H54 (cell line): ENCODE data around the gene KIAA0825.
A peak's percentile ranks its signal among the peaks of the same experiment; 100 is the strongest.

Source experiments
- DNase-seq: peaks from one replicate; pipeline ENCODE4 v3.0.0; 2011; ENCODE audit warnings: low spot score, mixed read lengths; ENCODE audit not compliant: insufficient read length
- FAIRE-seq: peaks from 3 replicates; lab custom pipeline; 2011; peaks lifted over from hg19 to GRCh38; lab: Jason Lieb, UNC
- POLR2A ChIP-seq: IDR thresholded peaks from 2 replicates; pipeline ENCODE4 v1.6.1; 2011; ENCODE audit warnings: low read depth, mild to moderate bottlenecking, low read length

The KIAA0825 gene, protein sequence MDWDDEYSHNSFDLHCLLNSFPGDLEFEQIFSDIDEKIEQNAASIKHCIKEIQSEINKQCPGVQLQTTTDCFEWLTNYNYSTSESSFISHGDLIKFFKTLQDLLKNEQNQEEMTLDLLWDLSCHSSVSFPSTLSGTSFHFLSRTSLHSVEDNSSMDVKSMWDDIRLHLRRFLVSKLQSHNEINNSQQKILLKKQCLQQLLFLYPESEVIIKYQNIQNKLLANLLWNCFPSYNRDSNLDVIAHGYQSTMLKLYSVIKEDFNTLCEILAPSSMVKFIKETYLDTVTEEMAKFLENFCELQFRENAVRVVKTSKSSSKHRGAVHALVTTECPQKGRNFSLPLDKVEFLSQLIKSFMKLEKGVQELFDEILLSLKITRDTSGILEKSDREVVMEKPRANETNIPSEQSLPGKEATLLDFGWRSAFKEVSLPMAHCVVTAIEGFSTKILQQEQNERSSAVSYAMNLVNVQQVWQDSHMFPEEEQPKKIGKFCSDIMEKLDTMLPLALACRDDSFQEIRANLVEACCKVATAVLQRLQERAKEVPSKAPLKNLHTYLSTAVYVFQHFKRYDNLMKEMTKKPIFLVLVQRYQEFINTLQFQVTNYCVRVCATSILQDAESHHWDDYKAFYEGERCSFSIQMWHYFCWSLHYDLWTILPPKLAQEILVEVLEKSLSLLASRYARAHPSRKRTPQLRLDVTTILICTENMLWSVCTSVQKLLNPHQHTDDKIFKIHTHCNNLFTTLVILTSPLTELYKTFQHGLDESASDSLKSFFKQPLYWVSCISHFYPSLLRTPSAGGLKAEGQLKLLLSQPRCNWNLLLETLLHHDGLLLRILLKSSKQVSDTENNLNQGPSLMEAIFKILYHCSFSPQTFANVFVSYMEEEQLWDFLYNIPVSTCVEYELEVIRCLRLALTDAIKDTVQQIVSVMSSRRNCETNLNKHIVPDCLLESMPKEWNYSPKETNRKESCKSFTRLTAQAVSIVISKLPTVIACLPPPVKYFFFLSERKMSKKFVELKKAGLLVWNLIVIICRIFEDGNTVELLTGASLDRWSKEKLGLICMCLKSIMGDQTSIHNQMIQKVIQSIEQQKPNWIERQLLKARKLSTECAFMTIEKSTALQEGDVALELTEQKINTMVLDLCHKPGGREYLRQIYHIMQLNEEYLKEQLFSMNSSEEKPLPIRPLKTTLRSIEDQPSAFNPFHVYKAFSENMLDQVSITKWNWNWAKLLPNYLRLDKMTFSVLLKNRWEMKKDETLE (N-terminal part only)

DNA sequence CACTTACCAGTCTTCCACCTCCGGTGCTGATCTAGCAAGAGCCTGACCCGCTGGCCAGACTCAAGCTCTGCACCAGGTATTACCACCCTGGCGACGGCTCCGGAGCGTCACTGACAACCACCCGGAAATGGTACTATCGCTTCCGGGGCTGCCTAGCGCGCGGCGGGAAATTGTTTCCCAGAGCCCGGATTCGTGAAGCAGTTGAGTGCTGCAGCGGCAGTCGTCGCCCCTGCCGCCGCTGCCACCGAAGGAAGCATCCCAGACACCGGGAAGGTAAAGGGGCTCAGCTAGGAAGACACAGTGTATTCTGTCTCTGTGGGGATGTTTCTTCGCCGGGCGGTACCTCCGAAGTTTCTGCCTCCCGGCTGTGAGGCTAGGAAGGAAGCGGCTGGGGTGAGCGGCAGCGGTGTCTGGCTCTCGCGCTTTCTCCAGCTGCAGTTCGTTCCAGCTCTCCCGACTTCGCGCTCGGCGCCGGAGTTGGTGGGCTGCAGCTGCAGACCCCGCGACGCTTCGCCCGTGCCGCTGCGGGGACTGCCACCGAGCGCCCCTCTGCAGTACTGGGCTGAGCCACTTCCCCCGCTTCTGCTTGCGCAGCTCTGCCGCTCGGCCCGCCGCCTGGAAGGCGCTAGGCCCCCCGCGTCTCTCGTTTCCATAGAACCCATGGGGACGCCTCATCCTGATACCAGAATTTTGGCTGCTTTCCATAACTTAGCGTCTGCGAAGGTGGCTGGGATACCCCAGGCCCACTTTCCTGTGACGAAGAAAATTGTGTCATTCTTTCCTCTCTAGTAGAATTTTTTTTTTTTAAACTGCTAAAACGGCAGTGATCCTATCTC lies at the start of gene KIAA0825, which contains the start of gene SLF1:
KIAA0825 (minus strand) TSS at position 112 of the 836 bp plus-strand sequence. CDS start 81,478 bp downstream, outside the sequence.
SLF1 (plus strand) TSS at position 177 of the 836 bp plus-strand sequence. CDS start 10,142 bp downstream, outside the sequence.
- DNase-seq: peak; percentile 65
- TF ChIP-seq POLR2A: peak; percentile 87
- FAIRE-seq: peak; percentile 61

DNA sequence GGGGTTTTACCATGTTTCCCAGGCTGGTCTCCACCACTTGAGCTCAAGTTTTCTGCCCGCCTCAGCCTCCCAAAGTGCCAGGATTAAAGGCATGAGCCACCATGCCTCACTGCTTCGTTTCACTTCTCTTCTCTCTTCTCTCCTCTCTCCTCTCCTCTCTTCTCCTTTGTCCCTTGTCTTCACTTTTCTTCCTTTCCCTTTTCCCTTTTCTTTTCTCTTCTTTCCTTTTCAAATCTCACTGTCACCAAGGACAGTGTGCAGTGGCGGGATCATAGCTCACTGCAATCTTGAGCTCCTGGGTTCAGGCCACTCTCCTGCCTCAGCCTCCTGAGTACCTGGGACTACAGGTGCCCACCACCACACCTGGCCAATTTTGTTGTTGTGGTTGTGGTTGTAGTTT lies 49.5 kb upstream of the KIAA0825 start:
- no peak for FAIRE-seq
- no peak for DNase-seq
- TF ChIP-seq POLR2A: no peak

DNA sequence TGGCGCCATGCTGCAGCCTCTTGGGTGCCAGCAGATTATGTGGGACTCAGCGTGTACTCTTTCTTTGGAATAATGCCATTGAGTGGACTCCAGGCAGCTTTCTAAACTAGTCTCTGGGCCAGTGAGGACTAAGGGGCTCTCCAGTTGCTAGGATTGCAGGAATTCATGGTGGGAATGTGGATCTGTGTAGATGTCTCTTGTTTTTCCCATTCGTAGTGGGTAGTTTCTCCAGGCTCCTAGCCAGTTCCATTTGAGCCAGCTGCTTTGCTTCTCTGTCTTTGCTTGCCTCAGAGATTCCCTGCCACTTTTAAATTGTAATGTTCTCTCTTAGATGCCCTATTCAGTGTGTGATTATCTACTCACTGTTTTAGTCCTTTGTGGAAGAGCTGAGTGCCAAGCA lies 42.7 kb upstream of the KIAA0825 start:
- no peak for DNase-seq
- no peak for FAIRE-seq
- no peak for TF ChIP-seq POLR2A

DNA sequence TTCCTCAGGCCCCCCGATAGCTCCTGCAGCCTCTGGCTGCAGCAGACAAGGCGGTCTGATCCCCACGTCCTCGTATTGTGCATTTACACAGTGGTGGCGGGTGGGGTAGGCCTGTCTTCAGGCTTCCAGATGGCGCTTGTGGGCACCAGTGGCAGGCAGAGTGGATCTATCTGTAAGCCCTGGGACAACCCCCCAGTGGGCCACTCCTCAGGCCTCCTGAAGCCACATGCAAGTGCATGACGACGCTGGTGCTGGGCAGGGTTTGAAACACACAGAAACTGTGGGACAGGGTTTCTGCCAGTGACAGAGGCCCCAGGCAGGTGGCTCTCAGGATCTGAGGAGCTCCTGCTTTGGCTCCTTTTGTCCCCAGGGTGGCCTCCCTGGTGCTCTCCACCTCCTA lies 42.1 kb upstream of the KIAA0825 start:
- no peak for TF ChIP-seq POLR2A
- no peak for FAIRE-seq
- no peak for DNase-seq

DNA sequence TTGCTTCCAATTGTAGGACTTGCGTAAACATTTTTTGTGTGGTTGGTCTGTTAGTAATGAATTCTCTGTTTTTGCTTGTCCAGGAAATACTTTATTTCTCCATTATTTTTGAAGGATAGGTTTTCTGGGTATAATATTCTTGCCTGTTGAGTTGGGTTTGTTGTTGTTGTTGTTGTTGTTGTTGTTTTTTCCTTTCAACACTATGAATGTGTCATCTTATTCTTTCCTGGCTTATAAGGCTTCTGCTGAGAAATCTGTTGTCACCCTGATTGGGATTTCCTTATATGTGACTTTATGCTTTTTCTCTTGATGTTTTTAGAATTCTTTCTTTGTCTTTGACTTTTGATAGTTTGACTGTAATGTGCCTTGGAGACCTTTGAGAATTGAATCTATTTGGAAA lies 39.9 kb upstream of the KIAA0825 start:
- FAIRE-seq (peak; percentile 30), DNase-seq (no peak)
- no peak for TF ChIP-seq POLR2A

DNA sequence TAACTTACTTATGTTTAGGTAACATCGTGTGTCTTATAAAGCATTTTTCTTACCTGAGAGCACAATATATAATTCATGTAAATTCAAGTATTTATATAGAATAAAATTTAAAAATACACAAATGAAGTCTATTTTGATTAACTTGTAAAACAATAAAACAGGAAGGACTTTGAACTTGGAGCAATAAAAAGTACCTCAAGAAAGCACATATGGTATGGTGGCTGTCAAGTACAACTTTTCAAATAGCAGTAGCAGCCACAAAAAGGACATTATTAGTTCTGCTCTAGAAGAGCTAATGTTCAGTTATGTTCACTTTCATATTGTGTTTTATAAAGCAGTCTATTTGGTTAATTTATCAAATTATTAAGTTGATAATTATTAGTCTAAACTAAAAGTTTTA lies 31.5 kb upstream of the KIAA0825 start:
- DNase-seq (no peak), FAIRE-seq (no peak)
- TF ChIP-seq POLR2A: no peak

DNA sequence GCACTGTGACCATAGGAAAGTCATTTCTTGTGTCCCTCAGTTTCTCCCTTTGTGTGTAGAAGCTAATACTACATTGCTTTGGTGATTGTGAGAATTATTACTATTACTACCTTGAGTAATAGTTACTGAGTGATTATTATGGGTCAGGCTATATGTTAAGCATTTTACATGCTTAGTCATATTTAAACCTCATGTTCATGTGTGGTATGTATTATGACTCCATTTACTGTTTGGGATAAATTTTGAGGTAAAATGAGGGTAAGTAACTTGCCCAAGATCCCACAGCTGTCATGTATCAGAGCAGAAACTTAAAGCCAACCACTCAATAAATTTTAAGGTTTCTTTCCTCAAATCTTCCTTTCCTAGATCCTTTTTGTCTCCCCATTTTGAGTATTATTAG lies 28.4 kb upstream of the KIAA0825 start:
- no peak for TF ChIP-seq POLR2A
- DNase-seq (no peak), FAIRE-seq (no peak)

DNA sequence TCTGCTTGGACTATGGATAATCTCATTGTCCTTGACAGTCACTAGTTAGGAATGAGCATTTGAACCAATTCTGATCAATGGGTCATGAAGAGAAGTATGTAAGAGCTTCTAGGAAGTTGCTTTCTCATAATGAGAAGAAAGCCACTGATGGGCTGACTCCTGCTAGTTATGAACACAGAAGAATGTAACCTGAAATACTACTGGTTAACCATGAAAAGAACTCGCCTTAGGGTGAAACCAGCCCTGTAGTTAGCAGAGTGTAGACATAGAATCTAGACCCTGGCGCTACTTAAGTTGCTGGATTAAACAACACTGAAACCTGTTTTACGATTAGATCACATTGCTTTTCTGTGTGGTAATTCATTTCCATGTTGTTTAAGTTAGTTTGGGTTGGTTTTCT lies 26.6 kb upstream of the KIAA0825 start:
- FAIRE-seq (no peak), DNase-seq (no peak)
- TF ChIP-seq POLR2A: no peak

DNA sequence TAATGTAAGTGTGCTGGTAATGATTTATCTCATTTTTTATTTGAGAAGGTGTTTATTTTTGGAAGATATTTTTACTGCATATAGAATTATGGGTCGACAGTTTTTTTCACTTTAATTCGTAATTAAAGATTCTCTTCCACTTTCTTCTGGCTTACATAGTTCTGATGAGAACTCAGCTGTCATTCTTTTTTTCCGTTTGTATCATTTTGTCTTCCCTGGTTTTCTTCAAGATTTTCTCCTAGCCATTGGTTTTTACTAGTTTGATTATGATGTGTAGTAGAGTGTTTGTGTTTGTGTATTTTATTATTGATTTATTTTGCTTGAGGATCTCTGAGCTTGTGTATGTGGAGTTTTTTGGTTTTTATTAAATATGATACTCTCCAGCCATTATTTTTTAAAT lies 21.8 kb upstream of the KIAA0825 start:
- DNase-seq (no peak), FAIRE-seq (no peak)
- TF ChIP-seq POLR2A: no peak

DNA sequence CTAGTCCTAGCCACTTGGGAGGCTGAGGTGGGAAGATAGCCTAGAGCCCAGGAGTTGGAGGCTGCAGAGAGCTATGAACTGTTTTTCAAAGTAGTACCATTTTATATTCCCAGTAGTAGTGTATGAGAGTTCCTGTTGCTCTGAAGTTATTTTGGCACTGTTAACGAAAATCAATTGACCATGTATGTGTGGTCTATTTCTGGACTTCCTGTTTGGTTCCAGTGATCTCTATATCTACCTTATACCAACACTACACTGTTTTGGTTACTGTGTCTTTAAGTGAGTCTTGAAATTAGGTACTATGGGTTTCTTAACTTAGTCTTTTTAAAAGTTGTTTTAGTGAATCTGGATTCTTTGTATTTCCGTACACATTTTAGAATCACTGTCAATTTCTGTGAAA lies 13.6 kb upstream of the KIAA0825 start:
- no peak for TF ChIP-seq POLR2A
- DNase-seq: no peak
- no peak for FAIRE-seq

DNA sequence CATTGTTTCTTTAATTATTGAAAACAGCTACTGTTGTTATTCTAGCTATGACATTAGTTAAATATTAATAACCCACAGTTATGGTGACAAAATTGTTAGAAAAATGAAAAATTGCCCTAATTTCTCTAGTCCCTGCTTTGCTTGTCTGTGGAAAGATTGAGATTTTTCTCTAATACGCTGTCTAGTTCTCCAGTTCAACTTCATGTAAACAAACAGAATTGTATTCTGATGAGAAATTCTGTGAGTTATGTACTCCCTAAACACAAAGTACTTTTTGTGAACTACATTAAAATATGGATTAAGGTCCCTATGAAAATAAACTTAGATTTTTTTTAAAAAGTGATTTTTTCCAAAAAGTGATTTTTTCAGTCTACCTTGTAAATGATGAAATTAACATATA lies 8.8 kb upstream of the KIAA0825 start:
- no peak for FAIRE-seq
- no peak for DNase-seq
- no peak for TF ChIP-seq POLR2A

DNA sequence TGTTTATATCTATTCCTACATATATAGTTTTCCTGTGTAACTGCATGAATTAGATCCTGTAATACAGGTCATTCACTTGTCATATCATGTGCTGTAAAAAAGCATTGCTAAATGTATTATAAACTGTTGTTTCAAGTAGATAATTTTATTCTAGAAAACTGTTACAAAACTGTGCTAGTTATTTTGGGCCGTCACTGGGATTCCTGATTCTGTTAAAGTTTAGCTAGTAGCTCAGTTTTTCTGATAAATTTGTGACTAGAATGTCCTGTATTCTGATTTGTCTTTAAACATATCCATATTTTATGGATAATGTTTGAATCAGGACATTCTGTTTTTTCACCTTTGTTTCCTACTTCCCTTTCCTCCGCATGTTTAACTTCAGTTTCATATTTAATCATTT lies 5.5 kb upstream of the KIAA0825 start:
- no peak for DNase-seq
- TF ChIP-seq POLR2A: no peak
- FAIRE-seq: no peak

DNA sequence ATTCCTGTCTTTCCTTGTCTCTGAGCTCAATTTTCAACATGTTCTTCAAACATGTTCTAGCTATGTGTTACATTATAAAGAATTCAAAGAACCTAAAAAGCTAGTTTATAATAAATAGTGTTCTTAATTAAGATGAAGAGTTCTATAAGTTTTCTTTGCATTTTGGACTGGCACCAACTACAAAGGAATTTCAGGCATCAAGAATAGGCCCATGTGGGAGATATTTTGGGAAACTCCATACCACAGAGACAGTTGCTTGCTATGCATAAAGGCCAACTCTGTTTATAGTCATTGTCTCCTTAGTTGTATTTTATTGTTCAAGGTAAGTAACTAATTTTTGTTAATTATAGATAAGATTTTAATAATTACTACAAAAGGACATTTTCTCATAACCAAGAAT lies 4.6 kb upstream of the KIAA0825 start:
- TF ChIP-seq POLR2A: no peak
- DNase-seq: no peak
- FAIRE-seq: peak; percentile 66

DNA sequence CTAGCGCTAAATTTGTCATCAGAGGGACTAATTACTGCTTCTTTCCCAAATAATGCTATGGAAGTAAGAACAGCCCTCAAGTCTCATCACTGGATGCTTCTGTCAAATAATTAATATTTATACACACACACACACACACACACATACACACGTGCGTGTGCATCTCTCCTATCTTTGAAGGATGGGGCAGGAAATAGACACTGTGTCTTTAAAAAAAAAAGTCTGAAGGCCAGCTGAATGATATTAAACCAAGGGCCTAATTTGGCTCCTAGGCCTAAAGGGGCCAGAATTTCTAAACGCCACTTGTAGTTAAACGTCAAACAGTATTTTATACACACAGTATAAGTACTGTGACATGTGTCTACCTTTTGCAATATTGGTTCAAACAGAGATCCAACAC lies 3.4 kb upstream of the KIAA0825 start:
- no peak for DNase-seq
- no peak for FAIRE-seq
- no peak for TF ChIP-seq POLR2A
